Loucy (cell line): ENCODE results near the gene INSC.

Experiments used
- EZH2phosphoT487 ChIP-seq: fragments of 200-600 bp; IDR thresholded peaks from 2 replicates; pipeline ENCODE4 v1.6.1; 2018; ENCODE audit warnings: antibody characterized with exemption, mild to moderate bottlenecking, moderate library complexity, borderline replicate concordance
- TF ChIP-seq, protein P1 (sequence below): fragments of 200-600 bp; sonication (generic); conservative IDR thresholded peaks from 2 replicates; pipeline ENCODE4 v1.5.1; 2014; ENCODE audit warnings: mild to moderate bottlenecking, antibody characterized with exemption, low read length

DNA sequence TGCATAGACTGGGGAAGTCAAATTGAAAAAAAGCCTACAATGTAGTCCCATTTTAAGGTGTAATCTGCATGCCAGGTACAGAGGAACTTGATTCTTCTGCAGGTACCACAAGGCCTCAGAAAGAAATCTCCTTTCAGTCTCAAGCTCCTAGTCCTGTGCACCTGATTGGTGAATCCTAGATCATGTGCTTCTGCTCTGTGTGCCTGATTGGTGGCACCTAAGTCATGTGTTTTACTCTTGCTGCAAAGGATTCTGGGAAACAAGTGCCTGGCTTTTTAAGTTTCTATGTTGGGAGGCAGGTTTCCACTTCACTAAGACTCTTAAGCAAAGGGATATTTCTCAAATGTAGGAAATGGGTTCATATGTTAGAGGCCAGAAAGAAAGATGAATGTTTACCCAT lies 29.1 kb downstream of the INSC start:
- TF ChIP-seq, protein P1, sequence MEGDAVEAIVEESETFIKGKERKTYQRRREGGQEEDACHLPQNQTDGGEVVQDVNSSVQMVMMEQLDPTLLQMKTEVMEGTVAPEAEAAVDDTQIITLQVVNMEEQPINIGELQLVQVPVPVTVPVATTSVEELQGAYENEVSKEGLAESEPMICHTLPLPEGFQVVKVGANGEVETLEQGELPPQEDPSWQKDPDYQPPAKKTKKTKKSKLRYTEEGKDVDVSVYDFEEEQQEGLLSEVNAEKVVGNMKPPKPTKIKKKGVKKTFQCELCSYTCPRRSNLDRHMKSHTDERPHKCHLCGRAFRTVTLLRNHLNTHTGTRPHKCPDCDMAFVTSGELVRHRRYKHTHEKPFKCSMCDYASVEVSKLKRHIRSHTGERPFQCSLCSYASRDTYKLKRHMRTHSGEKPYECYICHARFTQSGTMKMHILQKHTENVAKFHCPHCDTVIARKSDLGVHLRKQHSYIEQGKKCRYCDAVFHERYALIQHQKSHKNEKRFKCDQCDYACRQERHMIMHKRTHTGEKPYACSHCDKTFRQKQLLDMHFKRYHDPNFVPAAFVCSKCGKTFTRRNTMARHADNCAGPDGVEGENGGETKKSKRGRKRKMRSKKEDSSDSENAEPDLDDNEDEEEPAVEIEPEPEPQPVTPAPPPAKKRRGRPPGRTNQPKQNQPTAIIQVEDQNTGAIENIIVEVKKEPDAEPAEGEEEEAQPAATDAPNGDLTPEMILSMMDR, result no peak
- no peak for TF ChIP-seq EZH2phosphoT487
